HAP-1 (cell line): ENCODE results near the gene SMYD5.

Experiments used
- DNase-seq, 2 experiments: peaks; one replicate each; pipeline ENCODE4 v3.0.0-alpha.2; 2016 to 2020; ENCODE audit warnings: low spot score in 2 of 2
- H3K27me3 ChIP-seq: fragments of 250-450 bp; sonication (Bioruptor Pico); 2 replicates; pipeline ENCODE4 v1.5.1; 2020; ENCODE audit warnings: low read depth, mild to moderate bottlenecking, moderate library complexity
- H3K36me3 ChIP-seq: fragments of 250-450 bp; sonication (Bioruptor Pico); replicated peaks from 2 replicates; pipeline ENCODE4 v1.5.1; 2020; ENCODE audit warnings: mild to moderate bottlenecking
- H3K4me1 ChIP-seq: fragments of 250-450 bp; sonication (Bioruptor Pico); 2 replicates; pipeline ENCODE4 v1.5.1; 2020; ENCODE audit warnings: mild to moderate bottlenecking
- H3K4me3 ChIP-seq: fragments of 250-450 bp; sonication (Bioruptor Pico); 2 replicates; pipeline ENCODE4 v1.5.1; 2020; ENCODE audit warnings: mild to moderate bottlenecking, moderate library complexity
- H3K9me3 ChIP-seq: fragments of 250-450 bp; sonication (Bioruptor Pico); 2 replicates; pipeline ENCODE4 v1.5.1; 2020; ENCODE audit warnings: mild to moderate bottlenecking, moderate library complexity
- in situ Hi-C: fragments of 300-500 bp; cut with MboI; formaldehyde crosslinking; loops from 3 replicates; pipeline ENCODE4 v1.14.3; 2020; ENCODE audit warnings: low sequenced_read_pairs, inconsistent platforms, mixed read lengths

The SMYD5 gene

GRCh38 chr2:73237168-73237567, 23.1 kb downstream of the SMYD5 start:
- H3K27me3 ChIP-seq, result no peaks in the 10 kb centered on the region
- H3K9me3 ChIP-seq, result no peaks in the 10 kb centered on the region
- no peak for DNase-seq
- H3K4me1 ChIP-seq, result peaks cover 21% of the 10 kb centered on the region
- in situ Hi-C loops, result no loop called here
- H3K4me3 ChIP-seq, result no peak overlapping the region
- peaks cover 54% of the 10 kb centered on the region for H3K36me3 ChIP-seq

- no peak overlapping the region for H3K4me3 ChIP-seq
Measured at GRCh38 chr2:73238149-73238548, 24.1 kb downstream of the SMYD5 start.

GRCh38 chr2:73238976-73239375, 24.9 kb downstream of the SMYD5 start:
- Histone ChIP-seq H3K9me3 (no peaks in the 10 kb centered on the region), H3K4me3 (no peak overlapping the region), H3K36me3 (peaks cover 72% of the 10 kb centered on the region), H3K27me3 (no peaks in the 10 kb centered on the region), H3K4me1 (peaks cover 21% of the 10 kb centered on the region)
- in situ Hi-C loops, result no loop called here
- no peak for DNase-seq

More at GRCh38 chr2:73238149-73238548, 24.1 kb downstream of the SMYD5 start:
- in situ Hi-C loops, result no loop called here
- peaks cover 64% of the 10 kb centered on the region for H3K36me3 ChIP-seq
- no peaks in the 10 kb centered on the region for H3K9me3 ChIP-seq
- H3K27me3 ChIP-seq, result no peaks in the 10 kb centered on the region
- peak in 1 of 2 experiments; percentile 25 for DNase-seq
- H3K4me1 ChIP-seq, result peaks cover 21% of the 10 kb centered on the region

- H3K27me3 ChIP-seq, result no peaks in the 10 kb centered on the region
- in situ Hi-C loops, result no loop called here
- H3K4me3 ChIP-seq, result no peak overlapping the region
- H3K36me3 ChIP-seq, result peaks cover 75% of the 10 kb centered on the region
- H3K9me3 ChIP-seq, result no peaks in the 10 kb centered on the region
- peaks cover 21% of the 10 kb centered on the region for H3K4me1 ChIP-seq
- no peak for DNase-seq
Measured at GRCh38 chr2:73239776-73240175, 25.7 kb downstream of the SMYD5 start.

- no peaks in the 10 kb centered on the region for H3K4me1 ChIP-seq
- no peak overlapping the region for H3K4me3 ChIP-seq
- peaks cover 98% of the 10 kb centered on the region for H3K36me3 ChIP-seq
- peak; percentile 23 to 64 for DNase-seq
- H3K27me3 ChIP-seq, result no peaks in the 10 kb centered on the region
- no peaks in the 10 kb centered on the region for H3K9me3 ChIP-seq
- in situ Hi-C loops, result no loop called here
Measured at GRCh38 chr2:73243884-73244570, 30.0 kb downstream of the SMYD5 start.

- Histone ChIP-seq H3K27me3 (no peaks in the 10 kb centered on the region), H3K4me1 (no peaks in the 10 kb centered on the region), H3K9me3 (no peaks in the 10 kb centered on the region), H3K4me3 (no peak overlapping the region), H3K36me3 (peaks cover 98% of the 10 kb centered on the region)
- in situ Hi-C loops, result no loop called here
- DNase-seq, result no peak
Measured at GRCh38 chr2:73244580-73244979, 30.5 kb downstream of the SMYD5 start.

GRCh38 chr2:73246850-73247249, 32.8 kb downstream of the SMYD5 start:
- no peaks in the 10 kb centered on the region for H3K9me3 ChIP-seq
- no peaks in the 10 kb centered on the region for H3K27me3 ChIP-seq
- no peak overlapping the region for H3K4me3 ChIP-seq
- H3K4me1 ChIP-seq, result no peaks in the 10 kb centered on the region
- H3K36me3 ChIP-seq, result peaks cover 100% of the 10 kb centered on the region
- in situ Hi-C loops, result no loop called here
- DNase-seq, result no peak

- H3K4me3 ChIP-seq, result no peak overlapping the region
Measured at GRCh38 chr2:73249636-73250035, 35.6 kb downstream of the SMYD5 start.

GRCh38 chr2:73250872-73251846, 37.1 kb downstream of the SMYD5 start:
- H3K4me3 ChIP-seq, result no peak overlapping the region
- in situ Hi-C loops, result no loop called here
- no peaks in the 10 kb centered on the region for H3K27me3 ChIP-seq
- no peak for DNase-seq
- no peaks in the 10 kb centered on the region for H3K9me3 ChIP-seq
- H3K36me3 ChIP-seq, result peaks cover 81% of the 10 kb centered on the region
- no peaks in the 10 kb centered on the region for H3K4me1 ChIP-seq

More at GRCh38 chr2:73249636-73250035, 35.6 kb downstream of the SMYD5 start:
- Histone ChIP-seq H3K27me3 (no peaks in the 10 kb centered on the region), H3K36me3 (peaks cover 96% of the 10 kb centered on the region), H3K9me3 (no peaks in the 10 kb centered on the region), H3K4me1 (no peaks in the 10 kb centered on the region)
- DNase-seq, result no peak
- in situ Hi-C loops, result no loop called here

GRCh38 chr2:73252238-73253027, 38.4 kb downstream of the SMYD5 start:
- in situ Hi-C loops, result no loop called here
- Histone ChIP-seq H3K4me1 (no peaks in the 10 kb centered on the region), H3K27me3 (no peaks in the 10 kb centered on the region), H3K9me3 (no peaks in the 10 kb centered on the region), H3K36me3 (peaks cover 68% of the 10 kb centered on the region), H3K4me3 (no peak overlapping the region)
- no peak for DNase-seq

- in situ Hi-C loops, result no loop called here
- no peak for DNase-seq
- no peaks in the 10 kb centered on the region for H3K27me3 ChIP-seq
Measured at GRCh38 chr2:73253400-73253799, 39.4 kb downstream of the SMYD5 start.

GRCh38 chr2:73253901-73254300, 39.9 kb downstream of the SMYD5 start:
- Histone ChIP-seq H3K27me3 (no peaks in the 10 kb centered on the region), H3K9me3 (no peaks in the 10 kb centered on the region), H3K4me1 (no peaks in the 10 kb centered on the region), H3K4me3 (no peak overlapping the region), H3K36me3 (peaks cover 58% of the 10 kb centered on the region)
- in situ Hi-C loops, result no loop called here
- DNase-seq, result no peak

More at GRCh38 chr2:73253400-73253799, 39.4 kb downstream of the SMYD5 start:
- Histone ChIP-seq H3K4me3 (no peak overlapping the region), H3K4me1 (no peaks in the 10 kb centered on the region), H3K9me3 (no peaks in the 10 kb centered on the region), H3K36me3 (peaks cover 59% of the 10 kb centered on the region)

GRCh38 chr2:73254343-73255006, 40.4 kb downstream of the SMYD5 start:
- no peaks in the 10 kb centered on the region for H3K27me3 ChIP-seq
- H3K4me3 ChIP-seq, result no peak overlapping the region
- in situ Hi-C loops, result no loop called here
- peaks cover 56% of the 10 kb centered on the region for H3K36me3 ChIP-seq
- no peak for DNase-seq
- H3K9me3 ChIP-seq, result no peaks in the 10 kb centered on the region
- no peaks in the 10 kb centered on the region for H3K4me1 ChIP-seq
